ENCODE data around the gene RANBP1. TPM values are rescaled to one million over a fixed set of nuclear protein-coding genes. Genes with fewer than 3 reads are reported as not detected.

The RANBP1 gene
- 147 and 225 TPM in 2 replicates for total RNA-seq

DNA sequence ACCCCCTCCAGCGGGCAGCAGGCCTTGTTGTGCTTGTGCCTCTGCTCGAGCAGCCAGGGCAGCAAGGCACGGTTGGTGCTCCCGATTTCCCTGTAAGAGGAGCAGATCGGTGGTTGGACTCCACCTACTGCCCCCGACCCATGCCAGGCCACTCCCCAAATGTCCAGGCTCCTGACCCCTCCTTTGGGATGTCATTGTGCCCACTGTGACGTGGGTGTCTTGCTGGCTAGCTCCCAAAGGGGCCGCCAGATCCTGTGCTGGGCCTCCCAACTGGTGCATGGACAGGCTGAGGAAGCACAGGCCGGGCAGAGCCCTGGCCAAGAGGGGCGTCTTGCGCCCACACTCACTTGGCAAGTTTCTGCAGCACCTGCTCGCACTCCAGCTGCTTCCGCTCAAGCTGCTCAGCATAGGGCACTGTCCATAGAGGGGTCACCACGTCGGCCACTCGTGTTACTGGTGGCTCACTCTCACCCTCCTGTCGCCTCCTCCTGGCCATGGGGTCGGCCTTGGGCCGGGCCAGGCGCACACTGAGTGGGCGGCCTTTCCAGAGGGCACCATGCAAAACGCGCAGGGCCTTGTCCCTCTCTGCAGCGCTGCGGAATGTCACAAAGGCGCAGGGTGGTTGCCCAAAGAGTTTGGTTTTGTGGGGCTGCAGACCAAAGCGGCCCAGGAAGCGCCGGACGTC is at the start of gene RANBP1:
Gene RANBP1, plus strand, starts transcription at position 414 of the 685 bp plus-strand sequence. Its CDS starts 81 bp downstream, at position 495.

DNA sequence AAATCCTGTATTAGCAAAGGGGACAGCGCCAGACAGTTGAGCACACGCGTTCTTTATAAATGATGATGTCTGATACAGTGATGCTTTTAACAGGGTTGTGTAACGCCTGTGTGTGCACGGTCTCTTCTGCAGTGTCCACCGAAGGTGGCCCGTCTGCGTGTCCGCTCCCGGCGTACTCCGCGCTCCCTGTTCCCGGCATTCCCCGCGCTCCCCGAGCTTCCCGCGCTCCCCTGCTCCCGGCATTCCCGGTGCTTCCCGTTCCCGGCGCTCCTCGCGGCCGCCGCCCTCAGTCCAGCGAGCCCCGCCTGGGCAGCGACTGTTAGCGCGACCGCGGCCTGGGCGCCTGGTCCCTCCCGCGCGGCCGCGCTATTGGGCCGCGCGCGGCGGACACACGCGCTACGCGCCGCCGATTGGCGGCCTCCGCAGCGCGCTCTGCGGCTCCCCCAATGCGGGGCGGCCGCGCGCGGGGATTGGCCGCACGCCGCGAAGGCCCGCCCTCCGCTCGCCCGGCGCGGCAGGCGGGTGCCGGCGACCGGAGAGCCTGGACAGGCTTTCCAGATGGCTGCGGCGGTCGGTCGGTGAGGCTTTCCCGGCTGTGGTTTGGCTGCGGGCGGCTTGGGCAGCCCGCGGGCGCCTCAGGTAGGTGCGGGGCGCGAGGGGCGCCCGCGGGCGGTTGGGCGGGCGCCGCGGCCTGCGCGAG is 36.0 kb upstream of the RANBP1 start, which contains the start of gene DGCR8:
Gene DGCR8, plus strand, starts transcription at position 497 of the 700 bp plus-strand sequence. CDS start 5,723 bp downstream, outside the sequence.

DNA sequence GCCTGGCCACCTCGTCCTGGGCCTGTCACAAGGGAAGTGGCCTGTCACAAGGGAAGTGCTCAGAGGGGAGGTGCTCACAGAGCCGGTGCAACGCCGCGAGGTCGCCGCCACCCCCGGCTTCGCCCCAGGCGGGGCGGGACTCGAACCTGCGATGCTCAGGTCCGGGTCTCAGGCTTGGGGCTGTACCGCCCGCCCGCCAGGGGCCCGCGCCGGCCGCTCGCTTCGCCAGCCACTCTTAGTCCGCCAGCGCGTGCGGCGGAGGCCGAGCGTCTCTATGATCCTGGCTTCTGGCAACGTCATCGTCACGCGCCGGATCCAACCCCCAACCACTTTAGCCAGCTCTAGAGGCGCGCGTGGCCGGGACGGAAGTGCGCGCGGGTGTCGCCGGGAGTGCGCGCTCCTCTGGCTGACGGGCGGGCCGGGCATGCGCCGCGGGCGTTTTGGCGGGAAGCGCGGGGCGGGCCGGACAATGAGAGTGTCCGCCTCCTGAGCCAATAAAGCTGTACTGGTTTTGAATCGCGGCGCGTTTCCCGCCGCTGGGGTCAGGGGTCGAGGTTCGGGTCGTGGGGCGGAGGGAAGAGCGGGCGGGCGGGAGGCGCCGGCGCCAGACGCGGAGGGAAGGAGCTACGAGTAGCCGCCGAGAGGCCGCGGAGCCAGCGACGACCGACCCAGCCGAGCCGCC is 1.2 kb downstream of the RANBP1 start, which contains the start of gene TRMT2A:
Gene TRMT2A, minus strand, starts transcription at position 276 of the 682 bp plus-strand sequence. CDS start 320 bp downstream, outside the sequence.

GRCh38 chr22:20131597-20131858 is 15.6 kb downstream of the RANBP1 start, which contains the start of gene ZDHHC8:
TSS of gene ZDHHC8 (plus strand) at chr22:20131804. CDS start at chr22:20131948, 144 bp downstream.

DNA sequence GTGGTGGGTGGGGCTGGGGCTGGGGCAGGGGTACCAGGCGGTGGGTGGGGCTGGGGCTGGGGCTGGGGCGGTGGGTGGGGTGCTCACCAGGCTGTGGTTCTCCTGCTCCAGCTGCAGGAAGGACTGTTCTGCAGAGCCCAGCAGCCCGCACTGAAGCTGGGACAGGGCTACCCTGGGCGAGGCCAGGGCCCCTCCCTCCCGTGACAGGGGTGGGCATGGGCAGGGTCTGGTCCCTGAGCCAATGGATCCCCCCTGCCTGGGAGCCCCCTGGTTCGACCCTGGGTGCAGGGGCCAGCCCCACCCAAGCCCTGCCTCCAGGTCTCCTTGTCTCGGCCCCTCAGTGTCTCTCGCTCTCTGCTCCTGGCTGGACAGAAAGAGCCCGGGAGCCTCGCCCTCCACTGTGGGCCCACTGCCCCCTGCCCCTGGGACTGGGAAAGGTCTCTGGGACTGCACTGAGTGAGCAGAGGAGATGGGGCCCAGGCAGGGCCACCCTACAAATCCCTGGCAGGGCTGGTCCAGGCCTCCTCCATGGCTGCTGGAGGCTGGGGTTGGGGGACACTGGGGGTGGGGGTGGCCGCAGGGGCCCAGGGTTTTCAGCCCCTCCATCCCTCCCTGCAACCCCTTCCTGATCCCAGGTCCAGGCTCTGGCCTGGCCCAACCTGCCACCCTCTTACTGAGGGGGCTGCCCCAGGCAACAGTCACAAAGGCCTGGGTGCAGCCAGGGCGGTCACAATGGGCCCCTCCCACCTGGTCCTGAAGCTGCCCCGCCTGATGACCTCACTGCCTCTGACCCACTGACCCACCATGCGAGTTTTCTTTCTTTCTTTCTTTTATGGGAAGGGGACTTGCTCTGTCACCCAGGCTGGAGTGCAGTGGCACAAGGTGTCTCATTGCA is 34.7 kb downstream of the RANBP1 start, which contains the start of gene CCDC188:
Gene CCDC188, minus strand, starts transcription at position 675 of the 895 bp plus-strand sequence. Its CDS starts 69 bp downstream, at position 606.

Other genes starting within 250 kb of the RANBP1 start
- 304 and 317 TPM in 2 replicates for gene COMT, start 174.3 kb upstream of the RANBP1 start, total RNA-seq
- gene TXNRD2, start 174.3 kb upstream of the RANBP1 start, total RNA-seq, result 10.6 and 16.3 TPM in 2 replicates
- 3.9 TPM in 2 replicates for gene ARVCF, start 99.3 kb upstream of the RANBP1 start, total RNA-seq
- gene TANGO2, start 95.0 kb upstream of the RANBP1 start, total RNA-seq, result 12.5 and 30.2 TPM in 2 replicates
- 16.2 and 16.5 TPM in 2 replicates for gene DGCR8, start 35.9 kb upstream of the RANBP1 start, total RNA-seq
- gene TRMT2A, start 1.1 kb downstream of the RANBP1 start, total RNA-seq, result 32.5 and 33.1 TPM in 2 replicates
- gene ZDHHC8, start 15.7 kb downstream of the RANBP1 start, total RNA-seq, result 16.2 and 18.7 TPM in 2 replicates
- gene CCDC188, start 35.0 kb downstream of the RANBP1 start, total RNA-seq, result 0.75 TPM in 1 of 2 replicates, not detected in the other
- 0.05 TPM in 1 of 2 replicates, not detected in the other for gene RTN4R, start 152.2 kb downstream of the RANBP1 start, total RNA-seq
- 67.4 and 73.9 TPM in 2 replicates for gene DGCR6L, start 204.0 kb downstream of the RANBP1 start, total RNA-seq

Measured in cardiac ventricle fibroblast (primary cell).